ENCODE results near the gene ORC6. TPM values are rescaled to one million over a fixed set of nuclear protein-coding genes. Genes with fewer than 3 reads are reported as not detected.

ORC6 gene
- total RNA-seq, 4 donors from 2014 or later = 0.60 to 4.9 (median 2.7) TPM; not detected in 1

DNA sequence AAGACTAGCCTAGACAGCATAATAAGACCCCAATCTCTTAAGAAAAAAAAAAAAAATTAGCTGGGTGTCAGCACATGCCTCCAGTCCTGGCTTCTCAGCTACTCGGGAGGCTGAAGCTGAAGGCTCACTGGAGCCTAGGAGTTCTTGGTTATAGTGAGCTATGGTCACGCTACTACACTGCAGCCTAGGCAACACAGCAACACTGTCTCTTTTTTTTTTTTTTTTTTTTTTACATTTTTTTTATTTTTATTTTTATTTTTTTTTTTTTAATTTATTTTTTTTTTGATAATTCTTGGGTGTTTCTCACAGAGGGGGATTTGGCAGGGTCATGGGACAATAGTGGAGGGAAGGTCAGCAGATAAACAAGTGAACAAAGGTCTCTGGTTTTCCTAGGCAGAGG is 4.1 kb downstream of the ORC6 start:
- TF ChIP-seq POLR2A (IDR thresholded peaks at IDR 0.05) (no peak), CTCF (IDR thresholded peaks at IDR 0.05) (no peak), POLR2AphosphoS5 (IDR thresholded peaks at IDR 0.05) (no peak), EP300 (IDR thresholded peaks at IDR 0.05; ENCODE audit: low read depth) (no peak)
- Histone ChIP-seq H3K9me3 (no peaks in the 10 kb centered on the region), H3K36me3 (no peaks in the 10 kb centered on the region), H3K27me3 (no peaks in the 10 kb centered on the region), H3K4me1 (peaks cover 10 to 17% (median 12%) of the 10 kb centered on the region in 4 donors), H3K27ac (no peak overlapping the region), H3K4me3 (no peak overlapping the region)
- DNase-seq = no peak
- 98 to 100% methylated on average over 2 of the region's 2 CpGs for WGBS, 2 donors (ENCODE audit: low coverage in 1 of 2)
- in situ Hi-C loops (cut with MboI; ENCODE audit: low pct_ligation_motif_present in 1 of 4, low pct_unique_long_range_greater_than_20kb in 1 of 4, low sequenced_read_pairs in 3 of 4) (no loop called here), intact Hi-C loops (cut with DNase I; ENCODE audit: low total_unique reads) (no loop called here)

DNA sequence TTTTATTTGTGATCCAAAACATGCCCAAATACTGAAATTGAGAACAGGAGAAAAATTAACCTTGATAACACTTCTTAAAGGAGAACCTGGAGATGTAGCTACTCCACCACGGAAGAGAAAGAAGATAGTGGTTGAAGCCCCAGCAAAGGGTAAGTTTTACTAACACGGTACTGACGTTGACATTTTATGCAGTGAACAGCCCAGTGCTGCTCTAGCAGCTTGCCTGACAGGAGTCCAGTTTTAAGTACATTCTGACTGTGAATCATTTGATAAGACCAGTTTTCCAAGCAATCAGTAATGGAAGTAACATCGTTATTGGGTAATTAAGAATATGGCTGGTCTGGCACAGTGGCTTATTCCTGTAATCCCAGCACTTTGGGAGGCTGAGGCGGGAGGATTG is 6.5 kb downstream of the ORC6 start:
- H3K27ac ChIP-seq = no peak overlapping the region
- intact Hi-C loops (cut with DNase I; ENCODE audit: low total_unique reads) = no loop called here
- DNase-seq = no peak
- in situ Hi-C loops (cut with MboI; ENCODE audit: low pct_ligation_motif_present in 1 of 4, low pct_unique_long_range_greater_than_20kb in 1 of 4, low sequenced_read_pairs in 3 of 4) = no loop called here
- no peak for TF ChIP-seq POLR2AphosphoS5 (IDR thresholded peaks at IDR 0.05)
- TF ChIP-seq CTCF (IDR thresholded peaks at IDR 0.05) = no peak
- TF ChIP-seq EP300 (IDR thresholded peaks at IDR 0.05; ENCODE audit: low read depth) = no peak
- TF ChIP-seq POLR2A (IDR thresholded peaks at IDR 0.05) = no peak
- H3K4me3 ChIP-seq = no peak overlapping the region
- no peaks in the 10 kb centered on the region for H3K27me3 ChIP-seq
- peaks cover under 1 to 7% (median 2%) of the 10 kb centered on the region in 4 donors for H3K4me1 ChIP-seq
- H3K9me3 ChIP-seq = no peaks in the 10 kb centered on the region
- 95 to 100% methylated on average over 1 to 5 of the region's 5 CpGs for WGBS, 2 donors (ENCODE audit: low coverage in 1 of 2)
- no peaks in the 10 kb centered on the region for H3K36me3 ChIP-seq

GRCh38 chr16:46696957-46697356 is 7.5 kb downstream of the ORC6 start:
- H3K27ac ChIP-seq = no peak overlapping the region
- in situ Hi-C loops (cut with MboI; ENCODE audit: low pct_ligation_motif_present in 1 of 4, low pct_unique_long_range_greater_than_20kb in 1 of 4, low sequenced_read_pairs in 3 of 4) = no loop called here

GRCh38 chr16:46700048-46700447 is 10.6 kb downstream of the ORC6 start:
- in situ Hi-C loops (cut with MboI; ENCODE audit: low pct_ligation_motif_present in 1 of 4, low pct_unique_long_range_greater_than_20kb in 1 of 4, low sequenced_read_pairs in 3 of 4) = no loop called here
- Histone ChIP-seq H3K4me1 (no peaks in the 10 kb centered on the region), H3K36me3 (no peaks in the 10 kb centered on the region), H3K9me3 (no peaks in the 10 kb centered on the region), H3K4me3 (no peak overlapping the region), H3K27me3 (no peaks in the 10 kb centered on the region), H3K27ac (no peak overlapping the region)
- no peak for TF ChIP-seq POLR2A (IDR thresholded peaks at IDR 0.05)
- DNase-seq = no peak
- WGBS, 2 donors (ENCODE audit: low coverage in 1 of 2) = 93 to 96% methylated on average over 3 of the region's 3 CpGs
- intact Hi-C loops (cut with DNase I; ENCODE audit: low total_unique reads) = no loop called here

More at GRCh38 chr16:46696957-46697356, 7.5 kb downstream of the ORC6 start:
- H3K9me3 ChIP-seq = no peaks in the 10 kb centered on the region
- no peaks in the 10 kb centered on the region for H3K27me3 ChIP-seq
- TF ChIP-seq POLR2A (IDR thresholded peaks at IDR 0.05) (no peak), CTCF (IDR thresholded peaks at IDR 0.05) (no peak)
- WGBS, 2 donors (ENCODE audit: low coverage in 1 of 2) = 90 to 93% methylated on average over 3 of the region's 3 CpGs
- no peaks in the 10 kb centered on the region for H3K36me3 ChIP-seq
- intact Hi-C loops (cut with DNase I; ENCODE audit: low total_unique reads) = no loop called here
- H3K4me3 ChIP-seq = no peak overlapping the region
- DNase-seq = no peak
- H3K4me1 ChIP-seq = no peaks in the 10 kb centered on the region

DNA sequence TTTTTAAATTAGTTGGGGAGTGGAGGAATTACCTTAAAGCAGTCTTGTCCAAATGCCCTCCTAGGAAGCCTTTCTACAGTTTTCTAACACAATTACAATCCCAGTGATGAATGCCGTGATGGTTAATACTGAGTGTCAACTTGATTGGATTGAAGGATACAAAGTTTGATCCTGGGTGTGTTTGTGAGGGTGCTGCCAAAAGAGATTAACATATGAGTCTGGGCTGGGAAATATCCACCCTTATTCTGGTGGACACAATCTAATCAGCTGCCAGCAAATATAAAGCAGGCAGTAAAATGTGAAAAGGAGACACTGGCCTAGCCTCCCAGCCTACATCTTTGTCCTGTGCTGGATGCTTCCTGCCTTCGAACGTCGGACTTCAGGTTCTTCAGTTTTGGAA is 12.2 kb downstream of the ORC6 start:
- in situ Hi-C loops (cut with MboI; ENCODE audit: low pct_ligation_motif_present in 1 of 4, low pct_unique_long_range_greater_than_20kb in 1 of 4, low sequenced_read_pairs in 3 of 4) = no loop called here

More for the DNA sequence above, 12.2 kb downstream of the ORC6 start:
- WGBS, 2 donors (ENCODE audit: low coverage in 1 of 2) = 85 to 95% methylated on average over 4 of the region's 4 CpGs
- intact Hi-C loops (cut with DNase I; ENCODE audit: low total_unique reads) = no loop called here
- Histone ChIP-seq H3K9me3 (no peaks in the 10 kb centered on the region), H3K27ac (no peak overlapping the region), H3K4me1 (no peaks in the 10 kb centered on the region), H3K4me3 (no peak overlapping the region), H3K27me3 (no peaks in the 10 kb centered on the region), H3K36me3 (no peaks in the 10 kb centered on the region)
- TF ChIP-seq CTCF (IDR thresholded peaks at IDR 0.05) (no peak), POLR2AphosphoS5 (IDR thresholded peaks at IDR 0.05) (no peak), POLR2A (IDR thresholded peaks at IDR 0.05) (no peak), EP300 (IDR thresholded peaks at IDR 0.05; ENCODE audit: low read depth) (no peak)
- DNase-seq = no peak
